Measurements from ENCODE around the gene MAS1. TPM values are rescaled to one million over a fixed set of nuclear protein-coding genes. Genes with fewer than 3 reads are reported as not detected.

Gene MAS1
- total and polyA plus RNA-seq, 4 donors, result under 0.01 TPM; not detected in 3

DNA sequence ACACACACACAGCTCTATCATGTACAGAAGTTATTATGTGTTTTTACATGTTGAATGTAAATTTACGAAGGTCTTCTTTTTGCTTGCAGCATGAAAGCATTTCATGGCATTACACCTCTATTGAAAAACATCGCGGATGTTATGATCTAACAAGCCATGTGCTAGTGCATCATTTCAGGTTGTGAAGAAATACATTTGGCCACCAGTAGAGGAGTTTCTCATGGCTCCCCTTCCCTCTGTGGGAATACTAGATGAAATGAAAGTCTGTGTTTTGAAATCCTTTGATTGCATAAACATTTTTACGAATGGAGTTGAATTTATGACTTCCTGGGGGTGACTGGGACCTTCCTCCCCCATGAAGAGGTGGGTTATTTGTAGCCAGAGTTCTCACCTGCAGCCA lies 17.7 kb downstream of the MAS1 start:
- 76% methylated on average over 4 of the region's 4 CpGs for WGBS
- Histone ChIP-seq H3K9ac (ENCODE audit: low read depth in 1 of 2, low read length in 2 of 2) (no peak overlapping the region), H3K9me3 (ENCODE audit: control insufficient read depth in 4 of 4, low read length in 3 of 4) (no peaks in the 10 kb centered on the region), H3K4me1 (ENCODE audit: control insufficient read depth in 4 of 4, insufficient read depth in 4 of 4, low read length in 3 of 4) (no peaks in the 10 kb centered on the region), H3K4me3 (ENCODE audit: low read depth in 1 of 3, low read length in 3 of 3) (no peak overlapping the region), H3K36me3 (ENCODE audit: control insufficient read depth in 4 of 4, insufficient read depth in 3 of 4, low read depth in 1 of 4, low read length in 3 of 4) (no peaks in the 10 kb centered on the region), H3K27ac (ENCODE audit: low read depth in 1 of 2, low read length in 2 of 2) (no peak overlapping the region), H3K27me3 (ENCODE audit: control insufficient read depth in 4 of 4, insufficient read depth in 4 of 4, low read length in 3 of 4) (no peaks in the 10 kb centered on the region)
- TF ChIP-seq, protein P1, sequence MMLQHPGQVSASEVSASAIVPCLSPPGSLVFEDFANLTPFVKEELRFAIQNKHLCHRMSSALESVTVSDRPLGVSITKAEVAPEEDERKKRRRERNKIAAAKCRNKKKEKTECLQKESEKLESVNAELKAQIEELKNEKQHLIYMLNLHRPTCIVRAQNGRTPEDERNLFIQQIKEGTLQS (IDR thresholded peaks at IDR 0.05), result no peak
- no peak for TF ChIP-seq HNF4G (IDR thresholded peaks at IDR 0.05)
- TF ChIP-seq JUND (IDR thresholded peaks at IDR 0.05), result no peak
- TF ChIP-seq, protein P2, sequence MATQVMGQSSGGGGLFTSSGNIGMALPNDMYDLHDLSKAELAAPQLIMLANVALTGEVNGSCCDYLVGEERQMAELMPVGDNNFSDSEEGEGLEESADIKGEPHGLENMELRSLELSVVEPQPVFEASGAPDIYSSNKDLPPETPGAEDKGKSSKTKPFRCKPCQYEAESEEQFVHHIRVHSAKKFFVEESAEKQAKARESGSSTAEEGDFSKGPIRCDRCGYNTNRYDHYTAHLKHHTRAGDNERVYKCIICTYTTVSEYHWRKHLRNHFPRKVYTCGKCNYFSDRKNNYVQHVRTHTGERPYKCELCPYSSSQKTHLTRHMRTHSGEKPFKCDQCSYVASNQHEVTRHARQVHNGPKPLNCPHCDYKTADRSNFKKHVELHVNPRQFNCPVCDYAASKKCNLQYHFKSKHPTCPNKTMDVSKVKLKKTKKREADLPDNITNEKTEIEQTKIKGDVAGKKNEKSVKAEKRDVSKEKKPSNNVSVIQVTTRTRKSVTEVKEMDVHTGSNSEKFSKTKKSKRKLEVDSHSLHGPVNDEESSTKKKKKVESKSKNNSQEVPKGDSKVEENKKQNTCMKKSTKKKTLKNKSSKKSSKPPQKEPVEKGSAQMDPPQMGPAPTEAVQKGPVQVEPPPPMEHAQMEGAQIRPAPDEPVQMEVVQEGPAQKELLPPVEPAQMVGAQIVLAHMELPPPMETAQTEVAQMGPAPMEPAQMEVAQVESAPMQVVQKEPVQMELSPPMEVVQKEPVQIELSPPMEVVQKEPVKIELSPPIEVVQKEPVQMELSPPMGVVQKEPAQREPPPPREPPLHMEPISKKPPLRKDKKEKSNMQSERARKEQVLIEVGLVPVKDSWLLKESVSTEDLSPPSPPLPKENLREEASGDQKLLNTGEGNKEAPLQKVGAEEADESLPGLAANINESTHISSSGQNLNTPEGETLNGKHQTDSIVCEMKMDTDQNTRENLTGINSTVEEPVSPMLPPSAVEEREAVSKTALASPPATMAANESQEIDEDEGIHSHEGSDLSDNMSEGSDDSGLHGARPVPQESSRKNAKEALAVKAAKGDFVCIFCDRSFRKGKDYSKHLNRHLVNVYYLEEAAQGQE (IDR thresholded peaks at IDR 0.05), result no peak
- no peak for TF ChIP-seq SP1 (IDR thresholded peaks at IDR 0.05)
- no peak for TF ChIP-seq RXRA (IDR thresholded peaks at IDR 0.05)
- TF ChIP-seq, protein P3, sequence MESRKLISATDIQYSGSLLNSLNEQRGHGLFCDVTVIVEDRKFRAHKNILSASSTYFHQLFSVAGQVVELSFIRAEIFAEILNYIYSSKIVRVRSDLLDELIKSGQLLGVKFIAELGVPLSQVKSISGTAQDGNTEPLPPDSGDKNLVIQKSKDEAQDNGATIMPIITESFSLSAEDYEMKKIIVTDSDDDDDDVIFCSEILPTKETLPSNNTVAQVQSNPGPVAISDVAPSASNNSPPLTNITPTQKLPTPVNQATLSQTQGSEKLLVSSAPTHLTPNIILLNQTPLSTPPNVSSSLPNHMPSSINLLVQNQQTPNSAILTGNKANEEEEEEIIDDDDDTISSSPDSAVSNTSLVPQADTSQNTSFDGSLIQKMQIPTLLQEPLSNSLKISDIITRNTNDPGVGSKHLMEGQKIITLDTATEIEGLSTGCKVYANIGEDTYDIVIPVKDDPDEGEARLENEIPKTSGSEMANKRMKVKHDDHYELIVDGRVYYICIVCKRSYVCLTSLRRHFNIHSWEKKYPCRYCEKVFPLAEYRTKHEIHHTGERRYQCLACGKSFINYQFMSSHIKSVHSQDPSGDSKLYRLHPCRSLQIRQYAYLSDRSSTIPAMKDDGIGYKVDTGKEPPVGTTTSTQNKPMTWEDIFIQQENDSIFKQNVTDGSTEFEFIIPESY (IDR thresholded peaks at IDR 0.05), result no peak
- TF ChIP-seq NR2F2 (IDR thresholded peaks at IDR 0.05), result no peak
- no peak for TF ChIP-seq TAF1 (conservative IDR thresholded peaks at IDR 0.05)
- TF ChIP-seq, protein P4, sequence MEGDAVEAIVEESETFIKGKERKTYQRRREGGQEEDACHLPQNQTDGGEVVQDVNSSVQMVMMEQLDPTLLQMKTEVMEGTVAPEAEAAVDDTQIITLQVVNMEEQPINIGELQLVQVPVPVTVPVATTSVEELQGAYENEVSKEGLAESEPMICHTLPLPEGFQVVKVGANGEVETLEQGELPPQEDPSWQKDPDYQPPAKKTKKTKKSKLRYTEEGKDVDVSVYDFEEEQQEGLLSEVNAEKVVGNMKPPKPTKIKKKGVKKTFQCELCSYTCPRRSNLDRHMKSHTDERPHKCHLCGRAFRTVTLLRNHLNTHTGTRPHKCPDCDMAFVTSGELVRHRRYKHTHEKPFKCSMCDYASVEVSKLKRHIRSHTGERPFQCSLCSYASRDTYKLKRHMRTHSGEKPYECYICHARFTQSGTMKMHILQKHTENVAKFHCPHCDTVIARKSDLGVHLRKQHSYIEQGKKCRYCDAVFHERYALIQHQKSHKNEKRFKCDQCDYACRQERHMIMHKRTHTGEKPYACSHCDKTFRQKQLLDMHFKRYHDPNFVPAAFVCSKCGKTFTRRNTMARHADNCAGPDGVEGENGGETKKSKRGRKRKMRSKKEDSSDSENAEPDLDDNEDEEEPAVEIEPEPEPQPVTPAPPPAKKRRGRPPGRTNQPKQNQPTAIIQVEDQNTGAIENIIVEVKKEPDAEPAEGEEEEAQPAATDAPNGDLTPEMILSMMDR (IDR thresholded peaks at IDR 0.05; ENCODE audit: low read depth, low read length, missing input control), result no peak
- no peak for TF ChIP-seq HNF4A (conservative IDR thresholded peaks at IDR 0.05)
- TF ChIP-seq RAD21 (IDR thresholded peaks at IDR 0.05), result no peak
- TF ChIP-seq, protein P5, sequence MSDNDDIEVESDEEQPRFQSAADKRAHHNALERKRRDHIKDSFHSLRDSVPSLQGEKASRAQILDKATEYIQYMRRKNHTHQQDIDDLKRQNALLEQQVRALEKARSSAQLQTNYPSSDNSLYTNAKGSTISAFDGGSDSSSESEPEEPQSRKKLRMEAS (IDR thresholded peaks at IDR 0.05), result no peak
- TF ChIP-seq YY1 (IDR thresholded peaks at IDR 0.05), result no peak
- TF ChIP-seq EGR1 (IDR thresholded peaks at IDR 0.05; ENCODE audit: low read depth in 2 of 2), result no peak
- no peak for TF ChIP-seq GABPA (IDR thresholded peaks at IDR 0.05 in 1 of 2, conservative IDR thresholded peaks at IDR 0.05 in 1 of 2)
- no peak for TF ChIP-seq FOXA2 (IDR thresholded peaks at IDR 0.05)
- no peak for TF ChIP-seq FOXA1 (IDR thresholded peaks at IDR 0.05)
- DNase-seq (ENCODE audit: low spot score), result no peak

Data from liver (tissue), 9 donors.